Fibroblast of upper back skin (primary cell): ENCODE measurements around the gene ANKS1A.
"Not testable (repeated sequence)": the region's sequence is repeated elsewhere in the genome, so short reads cannot be mapped to it uniquely, and the experiment has no call there.

Experiments
- DNase-seq: peaks from one replicate; pipeline ENCODE4 v3.0.0-alpha.2; 2013

The ANKS1A gene

GRCh38 chr6:35138191-35138590 is 249.1 kb downstream of the ANKS1A start:
- not testable (repeated sequence) for DNase-seq

GRCh38 chr6:35139470-35139869 is 250.4 kb downstream of the ANKS1A start:
- DNase-seq: no peak

- peak; percentile 78 for DNase-seq
These were observed 251.0 kb downstream of the ANKS1A start for GRCh38 chr6:35139924-35140638.

DNA sequence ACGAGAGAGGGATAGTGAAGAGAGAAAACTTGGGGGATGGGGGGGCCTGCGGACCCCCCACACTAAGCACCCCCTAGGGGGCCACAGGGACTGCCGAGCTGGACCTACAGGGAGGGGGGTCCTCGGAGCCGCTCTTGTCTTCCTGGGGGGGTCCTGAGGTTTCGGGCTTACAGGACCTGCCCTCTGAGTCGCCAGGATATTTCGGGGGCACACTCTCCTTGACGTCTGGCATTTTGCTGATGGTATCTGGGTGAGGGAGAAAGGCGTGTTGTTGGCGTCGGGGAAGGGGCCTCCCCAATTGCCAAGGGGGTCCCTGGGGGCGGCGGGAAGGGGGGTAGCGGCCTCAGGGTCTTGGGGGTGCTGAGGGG is 251.6 kb downstream of the ANKS1A start:
- no peak for DNase-seq
